Mucosa of stomach (tissue), 1 donor: ENCODE results near the gene TRMT11.
"Not testable (repeated sequence)": the region's sequence is repeated elsewhere in the genome, so short reads cannot be mapped to it uniquely, and the experiment has no call there.

Experiments used
- H3K27me3 ChIP-seq: one replicate; pipeline ENCODE4 v1.7.0; 2013; ENCODE audit warnings: mild to moderate bottlenecking, low read length; ENCODE audit not compliant: control insufficient read depth, insufficient read depth
- H3K36me3 ChIP-seq: one replicate; pipeline ENCODE4 v1.7.0; 2013; ENCODE audit warnings: low read length; ENCODE audit not compliant: control insufficient read depth, insufficient read depth
- H3K4me1 ChIP-seq: one replicate; pipeline ENCODE4 v1.7.0; 2013; ENCODE audit warnings: mild to moderate bottlenecking, low read length; ENCODE audit not compliant: control insufficient read depth, insufficient read depth
- H3K4me3 ChIP-seq: one replicate; pipeline ENCODE4 v1.7.0; 2013; ENCODE audit warnings: low read length
- H3K9ac ChIP-seq: one replicate; pipeline ENCODE4 v1.7.0; 2013; ENCODE audit warnings: mild to moderate bottlenecking, low read length, moderate library complexity
- H3K9me3 ChIP-seq: one replicate; pipeline ENCODE4 v1.7.0; 2013; ENCODE audit warnings: mild to moderate bottlenecking, low read length, moderate library complexity; ENCODE audit not compliant: control insufficient read depth
- donor health status: Pancreatic carcinoma.

TRMT11 gene

DNA sequence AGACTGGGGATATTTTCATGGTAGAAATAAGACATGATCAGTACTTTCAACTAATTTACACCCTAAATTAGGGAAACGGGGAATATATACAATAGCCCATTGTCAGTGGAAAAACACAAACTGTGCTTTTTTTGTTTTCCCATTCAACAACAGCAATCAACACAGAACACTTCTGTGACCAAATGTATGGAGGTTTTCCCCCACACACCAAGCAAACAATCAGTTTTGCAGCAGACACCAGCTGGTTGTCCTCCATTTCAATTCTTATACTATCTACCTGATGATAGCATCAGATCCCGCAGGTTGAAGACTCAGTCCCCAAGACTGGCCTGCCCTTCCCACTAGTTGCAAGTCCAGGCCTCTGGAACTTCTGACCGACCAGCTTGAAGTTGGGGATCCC, 25.2 kb upstream of the TRMT11 start:
- Histone ChIP-seq H3K9ac (no peak overlapping the region), H3K36me3 (no peaks in the 10 kb centered on the region), H3K9me3 (no peaks in the 10 kb centered on the region), H3K4me3 (no peak overlapping the region), H3K4me1 (peaks cover 21% of the 10 kb centered on the region), H3K27me3 (no peaks in the 10 kb centered on the region)

GRCh38 chr6:125962900-125963497, 23.3 kb upstream of the TRMT11 start:
- H3K4me1 ChIP-seq: peaks cover 21% of the 10 kb centered on the region
- H3K4me3 ChIP-seq: no peak overlapping the region
- no peak overlapping the region for H3K9ac ChIP-seq
- H3K36me3 ChIP-seq: no peaks in the 10 kb centered on the region
- H3K27me3 ChIP-seq: no peaks in the 10 kb centered on the region
- H3K9me3 ChIP-seq: no peaks in the 10 kb centered on the region

- no peak overlapping the region for H3K4me3 ChIP-seq
- no peak overlapping the region for H3K9ac ChIP-seq
- H3K36me3 ChIP-seq: no peaks in the 10 kb centered on the region
- H3K4me1 ChIP-seq: peaks cover 13% of the 10 kb centered on the region
- H3K27me3 ChIP-seq: no peaks in the 10 kb centered on the region
- no peaks in the 10 kb centered on the region for H3K9me3 ChIP-seq
Measured at GRCh38 chr6:125963817-125964216, 22.5 kb upstream of the TRMT11 start.

DNA sequence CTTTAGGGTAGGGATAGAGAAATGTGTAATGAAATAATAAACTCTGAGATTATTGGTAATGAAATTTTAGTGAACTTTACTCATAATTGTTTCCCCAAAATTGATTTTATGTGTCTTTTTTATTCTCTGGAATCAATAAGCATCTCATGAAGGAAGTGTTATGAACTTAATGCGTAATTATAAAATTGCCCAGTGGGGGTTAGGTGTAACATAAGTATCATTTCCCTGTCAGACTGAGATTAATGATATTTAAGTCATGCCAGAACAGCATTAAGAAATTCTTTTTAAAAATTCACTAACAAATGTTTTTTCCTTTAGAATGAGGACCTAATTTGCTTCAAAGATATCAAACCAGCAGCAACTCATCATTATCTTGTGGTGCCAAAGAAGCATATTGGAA, 19.8 kb upstream of the TRMT11 start:
- no peaks in the 10 kb centered on the region for H3K27me3 ChIP-seq
- peaks cover 4% of the 10 kb centered on the region for H3K4me1 ChIP-seq
- no peak overlapping the region for H3K4me3 ChIP-seq
- H3K36me3 ChIP-seq: no peaks in the 10 kb centered on the region
- H3K9ac ChIP-seq: no peak overlapping the region
- no peaks in the 10 kb centered on the region for H3K9me3 ChIP-seq

DNA sequence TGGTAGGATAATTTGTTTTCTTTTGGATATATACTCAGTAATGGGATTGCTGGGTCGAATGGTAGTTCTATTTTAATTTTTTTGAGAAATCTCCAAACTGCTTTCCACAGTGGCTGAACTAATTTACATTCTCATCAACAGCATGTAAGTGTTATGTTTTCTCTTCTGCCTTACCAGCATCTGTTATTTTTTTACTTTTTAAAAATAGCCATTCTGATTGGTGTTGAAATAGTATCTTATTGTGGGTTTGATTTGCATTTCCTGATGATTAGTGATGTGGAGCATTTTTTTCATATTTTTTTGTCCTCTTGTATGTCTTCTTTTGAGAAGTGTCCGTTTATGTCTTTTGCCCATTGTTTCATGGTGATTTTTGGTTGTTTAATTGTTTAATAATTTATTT, 17.8 kb upstream of the TRMT11 start:
- Histone ChIP-seq H3K27me3 (no peaks in the 10 kb centered on the region), H3K4me3 (no peak overlapping the region), H3K9ac (no peak overlapping the region), H3K9me3 (no peaks in the 10 kb centered on the region), H3K36me3 (no peaks in the 10 kb centered on the region), H3K4me1 (no peaks in the 10 kb centered on the region)

- Histone ChIP-seq H3K27me3 (no peaks in the 10 kb centered on the region), H3K36me3 (no peaks in the 10 kb centered on the region), H3K9ac (no peak overlapping the region), H3K9me3 (no peaks in the 10 kb centered on the region), H3K4me3 (no peak overlapping the region), H3K4me1 (no peaks in the 10 kb centered on the region)
Measured at GRCh38 chr6:125970760-125971159, 15.6 kb upstream of the TRMT11 start.

- not testable (repeated sequence) for H3K27me3 ChIP-seq, H3K4me3 ChIP-seq, H3K9me3 ChIP-seq, H3K36me3 ChIP-seq, H3K9ac ChIP-seq, H3K4me1 ChIP-seq
Measured at GRCh38 chr6:125972478-125972877, 13.9 kb upstream of the TRMT11 start.

GRCh38 chr6:125974214-125974866, 12.0 kb upstream of the TRMT11 start:
- Histone ChIP-seq H3K4me1 (no peaks in the 10 kb centered on the region), H3K9me3 (no peaks in the 10 kb centered on the region), H3K36me3 (no peaks in the 10 kb centered on the region), H3K4me3 (no peak overlapping the region), H3K27me3 (no peaks in the 10 kb centered on the region), H3K9ac (no peak overlapping the region)

- Histone ChIP-seq H3K36me3 (no peaks in the 10 kb centered on the region), H3K9ac (no peak overlapping the region), H3K4me1 (no peaks in the 10 kb centered on the region), H3K9me3 (no peaks in the 10 kb centered on the region), H3K4me3 (no peak overlapping the region), H3K27me3 (no peaks in the 10 kb centered on the region)
Measured at GRCh38 chr6:125979101-125979500, 7.2 kb upstream of the TRMT11 start.

- H3K9me3 ChIP-seq: no peaks in the 10 kb centered on the region
- H3K4me3 ChIP-seq: no peak overlapping the region
- no peaks in the 10 kb centered on the region for H3K4me1 ChIP-seq
- no peaks in the 10 kb centered on the region for H3K36me3 ChIP-seq
- H3K9ac ChIP-seq: no peak overlapping the region
- no peaks in the 10 kb centered on the region for H3K27me3 ChIP-seq
Measured at GRCh38 chr6:125981571-125982185, 4.7 kb upstream of the TRMT11 start.

DNA sequence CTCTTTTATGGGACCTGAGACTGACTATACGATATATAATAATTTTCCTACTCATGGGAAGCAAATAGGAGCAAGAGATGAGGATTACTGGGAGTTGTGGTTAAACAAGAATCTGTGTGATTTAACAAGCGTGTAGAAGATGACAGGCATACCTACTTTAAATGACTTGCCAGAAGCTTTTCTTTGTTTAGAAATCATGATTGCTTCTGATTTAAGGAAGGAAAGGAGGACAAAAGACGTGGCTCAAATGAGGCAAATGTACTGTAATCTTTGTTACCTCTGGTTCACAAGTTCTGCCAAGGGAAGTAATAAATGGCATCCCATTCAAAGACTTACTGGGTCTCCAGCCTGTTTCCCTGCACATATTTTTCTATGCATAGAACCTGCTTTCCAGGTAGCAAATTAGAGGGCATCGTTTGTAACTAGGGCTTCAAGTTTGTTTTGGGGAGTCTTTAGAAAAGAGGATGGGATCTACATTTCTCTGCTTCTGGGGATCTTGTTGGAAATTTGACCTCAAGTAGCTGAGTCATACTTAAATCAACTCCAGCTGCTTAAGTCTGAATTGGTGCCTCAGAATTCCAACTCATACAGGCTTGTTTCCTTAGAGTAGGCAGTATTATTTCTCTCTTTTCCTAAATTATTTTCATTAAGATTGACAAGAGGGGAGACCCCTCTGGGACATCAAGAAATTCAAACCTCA, 2.9 kb upstream of the TRMT11 start:
- H3K9ac ChIP-seq: no peak overlapping the region

GRCh38 chr6:125984311-125984710, 2.0 kb upstream of the TRMT11 start:
- Histone ChIP-seq H3K4me3 (no peak overlapping the region), H3K36me3 (no peaks in the 10 kb centered on the region), H3K9ac (no peak overlapping the region)

More for the DNA sequence above, 2.9 kb upstream of the TRMT11 start:
- Histone ChIP-seq H3K9me3 (no peaks in the 10 kb centered on the region), H3K27me3 (no peaks in the 10 kb centered on the region), H3K36me3 (no peaks in the 10 kb centered on the region), H3K4me1 (peaks cover 5% of the 10 kb centered on the region), H3K4me3 (no peak overlapping the region)

More at GRCh38 chr6:125984311-125984710, 2.0 kb upstream of the TRMT11 start:
- H3K4me1 ChIP-seq: peaks cover 5% of the 10 kb centered on the region
- H3K9me3 ChIP-seq: no peaks in the 10 kb centered on the region
- no peaks in the 10 kb centered on the region for H3K27me3 ChIP-seq
